HepG2 (cell line): ENCODE measurements around the gene CDK5RAP2. TPM values are rescaled to one million over a fixed set of nuclear protein-coding genes. Genes with fewer than 3 reads are reported as not detected.

Experiments used
- FOXP1 ChIP-seq, 2 experiments: fragments of 450-650 bp in 1 of 2; IDR thresholded peaks; 2 replicates each; pipeline ENCODE4 v1.6.1; 2017 to 2018; ENCODE audit warnings: antibody characterized with exemption in 1 of 2
- PITX1 ChIP-seq: sonication (generic); formaldehyde crosslinking; IDR thresholded peaks from 2 replicates; pipeline ENCODE4 v1.5.1; 2020; ENCODE audit warnings: mild to moderate bottlenecking, missing genetic modification reagents
- PRMT3 ChIP-seq: sonication (generic); formaldehyde crosslinking; IDR thresholded peaks from 2 replicates; pipeline ENCODE4 v1.8.1; 2022; ENCODE audit warnings: low read depth, mild to moderate bottlenecking, moderate library complexity, missing genetic modification reagents, borderline replicate concordance
- RERE ChIP-seq: IDR thresholded peaks from 2 replicates; pipeline ENCODE4 v1.6.1; 2016; ENCODE audit warnings: low read depth, missing genetic modification reagents, missing compliant biosample characterization
- TARDBP ChIP-seq: sonication (generic); formaldehyde crosslinking; IDR thresholded peaks from 2 replicates; pipeline ENCODE4 v1.8.0; 2022; ENCODE audit warnings: mild to moderate bottlenecking, missing genetic modification reagents
- ZFP36 ChIP-seq: fragments of 150-350 bp; IDR thresholded peaks from 2 replicates; pipeline ENCODE4 v1.6.1; 2018; ENCODE audit warnings: borderline replicate concordance, low read length, low read depth; ENCODE audit not compliant: partially characterized antibody
- ZFP41 ChIP-seq: sonication (generic); formaldehyde crosslinking; IDR thresholded peaks from 2 replicates; pipeline ENCODE4 v1.4.0; 2020; ENCODE audit warnings: mild to moderate bottlenecking, missing genetic modification reagents, borderline replicate concordance
- ZNF547 ChIP-seq: sonication (generic); formaldehyde crosslinking; IDR thresholded peaks from 2 replicates; pipeline ENCODE4 v1.5.1; 2020; ENCODE audit warnings: mild to moderate bottlenecking, missing genetic modification reagents
- polyA plus RNA-seq, 8 experiments: library from polyadenylated mRNA; depleted of rRNA in 3 of 8; stranded (reverse) in 7 of 8; unstranded in 1 of 8; fragments of >200 nt; fragmentation: Illumina TruSeq in 4 of 8; extraction: Trizol in 4 of 8; gene quantifications; 2 replicates each; pipeline versions ENCODE4 v1.2.1 to v1.2.3, GENCODE V29; 2011 to 2016; ENCODE audit warnings: low read depth in 4 of 8, missing spikeins in 1 of 8, mixed read lengths in 1 of 8; ENCODE audit not compliant: insufficient read depth in 1 of 8
- total RNA-seq, 5 experiments: library from RNA; depleted of rRNA; stranded (reverse); fragments of >200 nt; fragmentation: Illumina TruSeq; extraction: Trizol; gene quantifications; 2 replicates each; pipeline ENCODE4 v1.2.3, GENCODE V29; 2016; ENCODE audit warnings: low read depth in 1 of 5
- TF ChIP-seq, protein P1 (sequence below): sonication (generic); formaldehyde crosslinking; IDR thresholded peaks from 2 replicates; pipeline ENCODE4 v1.4.0; 2020; ENCODE audit warnings: mild to moderate bottlenecking, missing genetic modification reagents
- TF ChIP-seq, protein P2 (sequence below): sonication (generic); formaldehyde crosslinking; conservative IDR thresholded peaks from 2 replicates; pipeline ENCODE4 v1.8.1; 2023; ENCODE audit warnings: missing genetic modification reagents

The CDK5RAP2 gene
- total and polyA plus RNA-seq, 2 of the 13 experiments (the other 11 are each of a cell fraction or from before 2014, with no cell fraction given) = 31.8 to 42.2 TPM

DNA sequence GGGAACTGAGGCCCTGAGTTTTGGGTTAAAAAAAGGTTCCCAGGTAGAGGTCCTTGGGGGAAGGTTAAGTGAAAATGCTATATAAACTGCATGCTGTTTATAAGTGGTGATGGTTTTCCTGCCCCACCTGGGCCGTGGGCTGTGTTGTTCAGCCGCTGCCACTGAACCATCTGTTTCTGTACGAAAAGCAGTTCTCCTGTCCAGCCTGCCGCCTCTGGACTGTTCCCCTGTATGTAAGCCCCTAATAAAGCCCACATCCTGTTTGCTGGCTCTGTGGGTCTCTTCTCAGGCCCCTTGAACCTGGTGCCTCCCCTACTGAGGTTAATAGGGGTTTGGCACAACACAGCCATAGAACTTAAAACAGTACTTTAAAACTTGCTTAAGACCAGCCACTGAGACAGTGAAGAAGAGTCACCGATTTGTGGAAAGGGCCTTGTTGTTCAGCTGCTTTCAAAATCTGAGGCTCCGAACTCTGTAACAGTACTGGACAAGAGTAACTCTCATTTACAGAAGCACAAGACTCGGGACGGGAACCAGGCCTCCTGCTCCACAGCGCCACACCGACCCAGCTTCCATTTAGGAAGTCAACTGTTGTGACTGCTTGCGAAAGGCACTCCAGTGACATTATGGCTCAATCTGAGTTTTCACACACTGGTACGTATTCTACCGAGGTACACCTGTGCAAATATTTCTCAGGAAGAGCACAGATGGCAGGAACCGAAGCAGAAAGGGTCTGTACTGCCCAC is 192.5 kb downstream of the CDK5RAP2 start (continued):
- 0 out of 2 replicates have a peak, but pooled peaks have one; percentile 53 for TF ChIP-seq RERE (CRISPR knock-in tag)
- TF ChIP-seq ZFP36 = no peak
- TF ChIP-seq ZNF547 (CRISPR knock-in tag) = no peak
- TF ChIP-seq FOXP1 (IDR thresholded peaks at IDR 0.05) = no peak
- 0 out of 2 replicates have a peak, but pooled peaks have one; percentile 9 for TF ChIP-seq FOXP1 (CRISPR knock-in tag; IDR thresholded peaks at IDR 0.05)
- TF ChIP-seq, protein P1, sequence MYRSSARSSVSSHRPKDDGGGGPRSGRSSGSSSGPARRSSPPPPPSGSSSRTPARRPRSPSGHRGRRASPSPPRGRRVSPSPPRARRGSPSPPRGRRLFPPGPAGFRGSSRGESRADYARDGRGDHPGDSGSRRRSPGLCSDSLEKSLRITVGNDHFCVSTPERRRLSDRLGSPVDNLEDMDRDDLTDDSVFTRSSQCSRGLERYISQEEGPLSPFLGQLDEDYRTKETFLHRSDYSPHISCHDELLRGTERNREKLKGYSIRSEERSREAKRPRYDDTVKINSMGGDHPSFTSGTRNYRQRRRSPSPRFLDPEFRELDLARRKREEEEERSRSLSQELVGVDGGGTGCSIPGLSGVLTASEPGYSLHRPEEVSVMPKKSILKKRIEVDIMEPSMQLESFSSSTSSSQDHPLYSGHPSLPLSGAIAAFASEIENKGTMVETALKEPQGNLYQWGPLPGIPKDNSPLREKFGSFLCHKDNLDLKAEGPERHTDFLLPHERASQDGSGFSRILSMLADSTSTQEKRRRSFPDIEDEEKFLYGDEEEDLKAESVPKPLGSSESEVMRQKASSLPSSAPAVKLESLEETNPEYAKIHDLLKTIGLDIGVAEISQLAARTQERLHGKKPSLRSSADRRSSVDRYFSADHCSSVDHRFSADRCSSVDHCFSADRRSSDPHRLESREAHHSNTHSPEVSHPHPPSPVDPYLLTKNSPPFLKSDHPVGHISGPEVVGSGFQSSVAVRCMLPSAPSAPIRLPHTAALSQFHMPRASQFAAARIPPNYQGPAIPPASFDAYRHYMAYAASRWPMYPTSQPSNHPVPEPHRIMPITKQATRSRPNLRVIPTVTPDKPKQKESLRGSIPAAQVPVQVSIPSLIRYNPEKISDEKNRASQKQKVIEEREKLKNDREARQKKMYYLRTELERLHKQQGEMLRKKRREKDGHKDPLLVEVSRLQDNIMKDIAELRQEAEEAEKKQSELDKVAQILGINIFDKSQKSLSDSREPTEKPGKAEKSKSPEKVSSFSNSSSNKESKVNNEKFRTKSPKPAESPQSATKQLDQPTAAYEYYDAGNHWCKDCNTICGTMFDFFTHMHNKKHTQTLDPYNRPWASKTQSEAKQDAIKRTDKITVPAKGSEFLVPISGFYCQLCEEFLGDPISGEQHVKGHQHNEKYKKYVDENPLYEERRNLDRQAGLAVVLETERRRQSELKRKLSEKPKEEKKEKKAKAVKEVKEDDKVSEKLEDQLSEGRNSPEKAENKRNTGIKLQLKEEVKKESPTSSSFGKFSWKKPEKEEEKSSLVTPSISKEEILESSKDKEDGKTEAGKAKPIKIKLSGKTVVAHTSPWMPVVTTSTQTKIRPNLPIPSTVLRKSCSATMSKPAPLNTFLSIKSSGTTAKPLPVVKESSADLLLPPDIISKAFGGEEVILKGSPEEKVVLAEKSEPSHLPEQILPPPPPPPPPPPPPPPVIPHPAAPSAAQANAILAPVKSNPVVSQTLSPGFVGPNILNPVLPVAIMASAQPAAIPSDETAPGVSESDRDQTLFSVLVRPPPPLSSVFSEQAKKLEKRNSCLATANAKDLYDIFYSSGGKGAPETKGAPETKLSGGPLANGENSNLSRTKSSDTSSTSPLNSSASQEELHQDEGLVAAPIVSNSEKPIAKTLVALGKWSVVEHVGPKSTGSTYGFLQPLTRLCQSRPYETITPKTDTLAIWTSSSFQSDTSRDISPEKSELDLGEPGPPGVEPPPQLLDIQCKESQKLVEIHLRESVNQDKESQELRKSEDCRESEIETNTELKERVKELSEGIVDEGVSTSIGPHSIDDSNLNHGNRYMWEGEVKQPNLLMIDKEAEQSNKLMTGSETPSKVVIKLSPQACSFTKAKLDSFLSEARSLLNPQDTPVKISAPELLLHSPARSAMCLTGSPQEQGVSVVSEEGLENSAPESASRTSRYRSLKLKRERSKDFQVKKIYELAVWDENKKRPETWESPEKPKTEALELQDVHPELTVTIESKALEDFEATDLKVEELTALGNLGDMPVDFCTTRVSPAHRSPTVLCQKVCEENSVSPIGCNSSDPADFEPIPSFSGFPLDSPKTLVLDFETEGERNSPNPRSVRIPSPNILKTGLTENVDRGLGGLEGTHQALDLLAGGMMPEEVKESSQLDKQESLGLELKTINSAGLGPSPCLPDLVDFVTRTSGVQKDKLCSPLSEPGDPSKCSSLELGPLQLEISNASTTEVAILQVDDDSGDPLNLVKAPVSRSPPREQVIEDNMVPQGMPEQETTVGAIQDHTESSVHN (CRISPR knock-in tag) = no peak
- TF ChIP-seq ZFP41 = no peak
- TF ChIP-seq, protein P2, sequence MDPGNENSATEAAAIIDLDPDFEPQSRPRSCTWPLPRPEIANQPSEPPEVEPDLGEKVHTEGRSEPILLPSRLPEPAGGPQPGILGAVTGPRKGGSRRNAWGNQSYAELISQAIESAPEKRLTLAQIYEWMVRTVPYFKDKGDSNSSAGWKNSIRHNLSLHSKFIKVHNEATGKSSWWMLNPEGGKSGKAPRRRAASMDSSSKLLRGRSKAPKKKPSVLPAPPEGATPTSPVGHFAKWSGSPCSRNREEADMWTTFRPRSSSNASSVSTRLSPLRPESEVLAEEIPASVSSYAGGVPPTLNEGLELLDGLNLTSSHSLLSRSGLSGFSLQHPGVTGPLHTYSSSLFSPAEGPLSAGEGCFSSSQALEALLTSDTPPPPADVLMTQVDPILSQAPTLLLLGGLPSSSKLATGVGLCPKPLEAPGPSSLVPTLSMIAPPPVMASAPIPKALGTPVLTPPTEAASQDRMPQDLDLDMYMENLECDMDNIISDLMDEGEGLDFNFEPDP (CRISPR knock-in tag) = no peak
- TF ChIP-seq PRMT3 (CRISPR knock-in tag) = no peak
- peak; percentile 26; the same call in 1 of the 2 replicates for TF ChIP-seq TARDBP (CRISPR knock-in tag)
- TF ChIP-seq PITX1 (CRISPR knock-in tag) = no peak
